Epithelial cell of proximal tubule (primary cell): ENCODE measurements around the gene RPRD1B. TPM values are rescaled to one million over a fixed set of nuclear protein-coding genes. Genes with fewer than 3 reads are reported as not detected.
A peak's percentile ranks its signal among the peaks of the same experiment; 100 is the strongest.

Experiments used
- DNase-seq: peaks from one replicate; pipeline ENCODE4 v3.0.0-alpha.2; 2011; ENCODE audit warnings: low read depth
- H3K4me3 ChIP-seq: 2 replicates; pipeline ENCODE4 v1.5.1; 2011; ENCODE audit warnings: low read depth, mild to moderate bottlenecking, low read length
- total RNA-seq: library from RNA; depleted of rRNA; stranded (reverse); fragments of >200 nt; gene quantifications from 2 replicates; pipeline ENCODE4 v1.2.3, GENCODE V29; 2015
- TF ChIP-seq, protein P1 (sequence below): conservative IDR thresholded peaks from 2 replicates; pipeline ENCODE4 v1.5.1; 2012; ENCODE audit warnings: low read depth, mild to moderate bottlenecking, low read length

RPRD1B gene, protein sequence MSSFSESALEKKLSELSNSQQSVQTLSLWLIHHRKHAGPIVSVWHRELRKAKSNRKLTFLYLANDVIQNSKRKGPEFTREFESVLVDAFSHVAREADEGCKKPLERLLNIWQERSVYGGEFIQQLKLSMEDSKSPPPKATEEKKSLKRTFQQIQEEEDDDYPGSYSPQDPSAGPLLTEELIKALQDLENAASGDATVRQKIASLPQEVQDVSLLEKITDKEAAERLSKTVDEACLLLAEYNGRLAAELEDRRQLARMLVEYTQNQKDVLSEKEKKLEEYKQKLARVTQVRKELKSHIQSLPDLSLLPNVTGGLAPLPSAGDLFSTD
- total RNA-seq: 13.0 and 19.9 TPM in 2 replicates

- peak within 1 kb of the TSS; percentile 96 for H3K4me3 ChIP-seq
- DNase-seq: no peak
- TF ChIP-seq, protein P1, sequence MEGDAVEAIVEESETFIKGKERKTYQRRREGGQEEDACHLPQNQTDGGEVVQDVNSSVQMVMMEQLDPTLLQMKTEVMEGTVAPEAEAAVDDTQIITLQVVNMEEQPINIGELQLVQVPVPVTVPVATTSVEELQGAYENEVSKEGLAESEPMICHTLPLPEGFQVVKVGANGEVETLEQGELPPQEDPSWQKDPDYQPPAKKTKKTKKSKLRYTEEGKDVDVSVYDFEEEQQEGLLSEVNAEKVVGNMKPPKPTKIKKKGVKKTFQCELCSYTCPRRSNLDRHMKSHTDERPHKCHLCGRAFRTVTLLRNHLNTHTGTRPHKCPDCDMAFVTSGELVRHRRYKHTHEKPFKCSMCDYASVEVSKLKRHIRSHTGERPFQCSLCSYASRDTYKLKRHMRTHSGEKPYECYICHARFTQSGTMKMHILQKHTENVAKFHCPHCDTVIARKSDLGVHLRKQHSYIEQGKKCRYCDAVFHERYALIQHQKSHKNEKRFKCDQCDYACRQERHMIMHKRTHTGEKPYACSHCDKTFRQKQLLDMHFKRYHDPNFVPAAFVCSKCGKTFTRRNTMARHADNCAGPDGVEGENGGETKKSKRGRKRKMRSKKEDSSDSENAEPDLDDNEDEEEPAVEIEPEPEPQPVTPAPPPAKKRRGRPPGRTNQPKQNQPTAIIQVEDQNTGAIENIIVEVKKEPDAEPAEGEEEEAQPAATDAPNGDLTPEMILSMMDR: no peak
Measured at GRCh38 chr20:38033330-38034107, at the start of gene RPRD1B, which contains the start of gene TTI1. RPRD1B (plus strand) TSS chr20:38033746; CDS start chr20:38033948, 202 bp downstream. TTI1 (minus strand) TSS chr20:38033456; CDS start chr20:38013816, 19,640 bp downstream.

DNA sequence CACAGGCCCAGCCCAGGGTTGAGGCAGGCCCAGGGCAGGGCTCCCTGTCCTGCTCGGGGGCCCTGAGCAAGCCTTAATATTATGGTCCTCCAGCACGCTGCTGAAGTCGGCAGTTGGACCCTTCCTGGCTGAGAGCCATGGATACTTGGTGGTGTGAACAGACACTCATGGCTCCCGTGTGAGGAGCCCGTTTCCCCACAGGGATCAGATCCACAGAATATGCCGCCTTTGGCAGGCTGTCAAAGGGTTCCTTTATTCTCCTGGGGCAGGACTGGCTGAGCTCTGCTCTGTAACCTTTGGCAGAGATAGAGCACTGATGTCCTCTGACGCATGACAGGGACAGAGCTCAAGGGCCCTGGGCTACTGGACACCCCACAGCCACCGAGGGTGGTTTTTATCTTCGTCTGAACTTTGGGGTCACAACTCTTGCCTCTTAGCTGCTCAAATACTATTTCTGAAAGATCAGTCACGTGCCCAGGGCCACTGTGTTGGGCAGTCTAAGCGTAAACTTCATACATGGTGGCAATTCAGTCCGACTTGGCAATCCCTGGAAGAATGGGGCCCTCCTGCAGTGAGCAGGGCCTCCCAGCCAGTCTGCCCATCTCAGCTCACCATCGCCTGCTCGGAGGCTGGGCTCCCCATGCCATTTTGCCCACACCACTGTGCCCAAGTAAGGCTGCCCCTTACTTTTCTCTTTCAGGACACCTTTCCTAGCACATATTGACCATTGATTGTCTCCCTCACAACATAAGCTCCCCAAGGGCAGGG, 49.3 kb upstream of the RPRD1B start:
- TF ChIP-seq, protein P1: no peak
- no peak for DNase-seq
- no peak overlapping the region for H3K4me3 ChIP-seq

DNA sequence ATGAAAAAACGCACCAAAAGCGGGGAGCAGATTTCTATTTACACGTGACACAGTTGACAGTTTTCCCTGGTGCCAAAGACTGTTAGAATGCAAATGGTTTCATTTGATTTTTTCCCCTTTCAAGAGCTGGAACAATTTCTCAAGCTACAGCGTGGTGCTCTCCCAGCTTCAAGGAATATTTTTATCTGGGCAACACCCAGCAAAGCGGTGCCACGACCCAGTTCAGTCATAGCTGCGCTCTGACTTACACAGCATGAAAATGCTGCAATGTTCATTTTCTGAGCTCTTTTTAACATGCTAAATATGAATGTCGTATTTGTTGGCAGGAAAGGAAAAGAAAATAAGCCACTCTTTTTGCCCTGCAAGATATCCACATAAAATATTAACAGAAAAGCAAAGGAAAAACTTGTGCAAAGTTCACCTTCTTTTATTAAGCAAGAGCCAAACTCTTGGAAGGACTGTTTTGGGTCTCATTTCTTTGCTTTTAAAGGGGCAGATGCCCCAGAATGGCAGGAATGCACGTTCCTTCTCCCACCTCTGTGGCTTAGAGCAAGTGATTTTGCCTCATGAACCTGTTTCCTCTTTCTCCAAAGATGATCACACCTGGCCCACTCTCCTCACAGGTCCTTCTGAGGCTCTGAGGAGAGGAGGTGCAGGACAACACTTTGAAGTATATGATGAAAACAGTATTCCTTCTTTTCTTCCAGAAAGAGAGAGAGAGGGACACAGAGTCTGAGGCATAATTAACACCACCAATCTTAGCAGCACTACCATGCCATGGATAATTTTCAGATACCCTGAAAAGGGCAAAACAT, 47.3 kb upstream of the RPRD1B start:
- no peak overlapping the region for H3K4me3 ChIP-seq
- TF ChIP-seq, protein P1: no peak
- DNase-seq: no peak

DNA sequence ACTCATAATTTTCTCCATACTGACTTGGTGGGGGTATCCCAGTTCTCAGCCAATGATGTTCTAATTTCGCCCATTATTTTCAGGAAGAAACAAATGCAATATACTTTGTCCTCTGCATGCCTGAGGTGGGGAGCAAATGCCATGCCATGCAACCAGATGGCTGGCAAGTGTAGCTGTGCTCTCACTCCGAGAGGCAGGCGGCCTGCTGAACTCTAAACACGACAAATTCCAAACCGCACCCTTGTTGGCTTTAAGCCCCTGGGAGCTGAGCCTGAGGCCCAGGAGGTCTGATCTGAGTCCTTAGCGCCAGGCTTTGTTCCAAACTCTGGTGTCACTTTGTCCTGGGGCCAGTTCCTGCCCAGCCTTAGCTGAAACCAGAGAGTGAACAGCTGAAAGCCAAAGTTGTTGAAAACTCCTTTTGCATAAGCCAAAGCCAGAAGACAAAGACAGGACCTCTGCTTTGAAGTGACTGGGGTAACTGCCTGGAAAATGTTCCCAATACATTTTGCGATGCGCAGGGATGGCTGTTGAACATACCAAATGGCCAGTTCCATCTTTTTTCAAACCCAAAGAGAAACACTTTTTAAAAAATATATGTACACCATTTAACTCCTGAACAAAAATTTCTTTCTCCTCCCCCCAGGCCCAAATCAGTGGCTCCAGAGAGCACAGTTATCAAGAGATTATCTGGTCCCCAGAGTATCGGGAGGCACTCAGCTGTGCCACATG, 46.5 kb upstream of the RPRD1B start:
- no peak for DNase-seq
- TF ChIP-seq, protein P1: no peak
- H3K4me3 ChIP-seq: no peak overlapping the region

GRCh38 chr20:37987602-37988290, 45.8 kb upstream of the RPRD1B start:
- no peak for DNase-seq
- no peak overlapping the region for H3K4me3 ChIP-seq
- TF ChIP-seq, protein P1: no peak
